OCI-LY7 (cell line): Measurements from ENCODE around the gene GALNT2. TPM values are rescaled to one million over a fixed set of nuclear protein-coding genes. Genes with fewer than 3 reads are reported as not detected.

Experiments used
- BruUV-seq: library from RNA; stranded (reverse); fragments of 400-500 nt; replicated peaks from 2 replicates; lab custom pipeline; 2021; lab: Mats Ljungman, UMichigan
- CTCF ChIA-PET: fragments of 300-600 bp; sonication (Branson Sonifier 250); formaldehyde crosslinking; loops from one replicate; lab custom pipeline; 2022; ENCODE audit warnings: antibody characterized with exemption; ENCODE audit not compliant: unreplicated experiment; lab: Charles Lee
- POLR2A ChIA-PET: fragments of 300-600 bp; sonication (Branson Sonifier 250); formaldehyde crosslinking; loops from one replicate; lab custom pipeline; 2022; ENCODE audit warnings: antibody characterized with exemption; lab: Charles Lee
- DNase-seq: peaks from one replicate; pipeline ENCODE4 v3.0.0-alpha.2; 2015; ENCODE audit warnings: low spot score
- H2AFZ ChIP-seq: fragments of 200-600 bp; sonication (generic), shearing (Covaris generic); 2 replicates; pipeline ENCODE4 v1.6.1; 2014; ENCODE audit warnings: mild to moderate bottlenecking, antibody characterized with exemption, low read length, moderate library complexity
- H3K27ac ChIP-seq: fragments of 200-600 bp; sonication (generic); 2 replicates; pipeline ENCODE4 v1.5.1; 2014; ENCODE audit warnings: mixed run types, low read depth, mild to moderate bottlenecking, moderate library complexity, low read length, inconsistent platforms; ENCODE audit not compliant: poor library complexity, severe bottlenecking
- H3K36me3 ChIP-seq: fragments of 200-600 bp; sonication (generic); 2 replicates; pipeline ENCODE4 v1.6.1; 2014; ENCODE audit warnings: mild to moderate bottlenecking, antibody characterized with exemption, low read length, moderate library complexity, mixed read lengths; ENCODE audit not compliant: insufficient read depth
- H3K4me1 ChIP-seq: fragments of 200-600 bp; sonication (generic); 2 replicates; pipeline ENCODE4 v1.5.1; 2014; ENCODE audit warnings: mild to moderate bottlenecking, low read length; ENCODE audit not compliant: insufficient read depth, poor library complexity, severe bottlenecking
- H3K4me2 ChIP-seq: fragments of 200-600 bp; sonication (generic); 2 replicates; pipeline ENCODE4 v1.6.1; 2014; ENCODE audit warnings: mild to moderate bottlenecking, low read length
- H3K4me3 ChIP-seq: fragments of 200-600 bp; sonication (generic); 2 replicates; pipeline ENCODE4 v1.5.1; 2014; ENCODE audit warnings: mild to moderate bottlenecking, low read depth, low read length; ENCODE audit not compliant: poor library complexity, severe bottlenecking
- H3K79me2 ChIP-seq: fragments of 200-600 bp; sonication (generic); 2 replicates; pipeline ENCODE4 v1.6.1; 2016; ENCODE audit warnings: low read depth, mild to moderate bottlenecking, low read length, moderate library complexity, mixed read lengths; ENCODE audit not compliant: insufficient read depth
- H3K9me2 ChIP-seq: fragments of 200-600 bp; sonication (generic); 2 replicates; pipeline ENCODE4 v1.6.1; 2016; ENCODE audit warnings: mild to moderate bottlenecking, low read length, mixed read lengths; ENCODE audit not compliant: insufficient read depth
- H3K9me3 ChIP-seq: fragments of 200-600 bp; sonication (generic); 2 replicates; pipeline ENCODE4 v1.6.1; 2014; ENCODE audit warnings: mild to moderate bottlenecking, mixed run types, low read length, mixed read lengths
- H4K20me1 ChIP-seq: fragments of 200-600 bp; sonication (generic); 2 replicates; pipeline ENCODE4 v1.6.1; 2014; ENCODE audit warnings: mild to moderate bottlenecking, antibody characterized with exemption, low read length, moderate library complexity, mixed read lengths; ENCODE audit not compliant: insufficient read depth
- CTCF ChIP-seq: fragments of 200-600 bp; sonication (generic); conservative IDR thresholded peaks from 2 replicates; pipeline ENCODE4 v1.5.1; 2014; ENCODE audit warnings: mild to moderate bottlenecking, antibody characterized with exemption, low read length, moderate library complexity, mixed read lengths
- EZH2phosphoT487 ChIP-seq: fragments of 200-600 bp; sonication (generic); IDR thresholded peaks from 2 replicates; pipeline ENCODE4 v1.6.1; 2018; ENCODE audit warnings: low read depth, borderline replicate concordance, mild to moderate bottlenecking, mixed run types, antibody characterized with exemption, low read length, moderate library complexity, mixed read lengths
- intact Hi-C: fragments of 100-400 bp; cut with micrococcal nuclease; formaldehyde crosslinking; loops from one replicate; pipeline ENCODE4 v1.10.0; 2022; ENCODE audit not compliant: unreplicated experiment
- total RNA-seq, 2 experiments: library from RNA; depleted of rRNA in 1 of 2; stranded (reverse); fragments of >200 nt in 1 of 2; shearing (Covaris generic) in 1 of 2; gene quantifications; 2 replicates each; pipeline ENCODE4 v1.2.3, GENCODE V29; 2014 to 2022

GALNT2 gene
- total RNA-seq, 2 experiments from 2014 or later, result 29.9 to 67.3 TPM

- no TSS peak for BruUV-seq
- intact Hi-C loops, result no loop called here
Observed at GRCh38 chr1:230205719-230206198, 138.7 kb downstream of the GALNT2 start.

GRCh38 chr1:230206207-230206606 is 139.2 kb downstream of the GALNT2 start:
- H3K79me2 ChIP-seq, result no peaks in the 10 kb centered on the region
- H3K4me2 ChIP-seq, result no peak overlapping the region
- H3K9me2 ChIP-seq, result no peaks in the 10 kb centered on the region
- no peak overlapping the region for H3K4me3 ChIP-seq
- H3K36me3 ChIP-seq, result peaks cover 15% of the 10 kb centered on the region
- ChIA-PET CTCF (no interaction called here), POLR2A (interaction anchor here (0.6 to 1.1 kb wide), 4 partner anchors 15 to 582 kb away, joined by 3 to 8 read pairs (median 4); no protein-coding TSS in a partner anchor)
- no peaks in the 10 kb centered on the region for H3K9me3 ChIP-seq
- no peak for TF ChIP-seq CTCF
- no peak for TF ChIP-seq EZH2phosphoT487
- no TSS peak for BruUV-seq
- peaks cover 13% of the 10 kb centered on the region for H3K4me1 ChIP-seq
- DNase-seq, result no peak
- intact Hi-C loops, result no loop called here
- H4K20me1 ChIP-seq, result no peaks in the 10 kb centered on the region; the same call in 1 of the 2 replicates
- H3K27ac ChIP-seq, result no peak overlapping the region
- H2AFZ ChIP-seq, result no peak overlapping the region

More at GRCh38 chr1:230205719-230206198, 138.7 kb downstream of the GALNT2 start:
- H2AFZ ChIP-seq, result no peak overlapping the region
- POLR2A ChIA-PET, result interaction anchor here (0.6 to 1.1 kb wide), 4 partner anchors 13 to 581 kb away, joined by 3 to 5 read pairs (median 4); no protein-coding TSS in a partner anchor
- peaks cover 12% of the 10 kb centered on the region for H3K4me1 ChIP-seq
- no peak for TF ChIP-seq CTCF
- TF ChIP-seq EZH2phosphoT487, result no peak
- H3K36me3 ChIP-seq, result peaks cover 15% of the 10 kb centered on the region
- H3K9me2 ChIP-seq, result no peaks in the 10 kb centered on the region
- DNase-seq, result no peak
- no peaks in the 10 kb centered on the region for H3K79me2 ChIP-seq
- H3K4me3 ChIP-seq, result no peak overlapping the region
- no peak overlapping the region for H3K27ac ChIP-seq
- CTCF ChIA-PET, result interaction anchor here (1.0 kb wide), 1 partner anchor 11 kb away, joined by 3 read pairs; no protein-coding TSS in a partner anchor
- H3K9me3 ChIP-seq, result no peaks in the 10 kb centered on the region
- no peaks in the 10 kb centered on the region; the same call in 1 of the 2 replicates for H4K20me1 ChIP-seq
- no peak overlapping the region for H3K4me2 ChIP-seq

- ChIA-PET CTCF (no interaction called here), POLR2A (interaction anchor here (1.1 kb wide), 1 partner anchor 27 kb away, joined by 8 read pairs; no protein-coding TSS in a partner anchor)
- peaks cover 15% of the 10 kb centered on the region for H3K36me3 ChIP-seq
- H3K27ac ChIP-seq, result no peak overlapping the region
- H3K4me3 ChIP-seq, result no peak overlapping the region
- no peak for DNase-seq
- no peak for TF ChIP-seq EZH2phosphoT487
- no peak for TF ChIP-seq CTCF
- no peaks in the 10 kb centered on the region for H3K9me3 ChIP-seq
- H3K79me2 ChIP-seq, result no peaks in the 10 kb centered on the region
- H3K4me2 ChIP-seq, result no peak overlapping the region
- intact Hi-C loops, result no loop called here
- no peaks in the 10 kb centered on the region for H3K9me2 ChIP-seq
- no peaks in the 10 kb centered on the region; the same call in 1 of the 2 replicates for H4K20me1 ChIP-seq
- H3K4me1 ChIP-seq, result peaks cover 21% of the 10 kb centered on the region
- H2AFZ ChIP-seq, result no peak overlapping the region
- BruUV-seq, result no TSS peak
Observed at GRCh38 chr1:230206976-230207375, 139.9 kb downstream of the GALNT2 start.
